BE2C (cell line): ENCODE data around the gene DCHS2.

Experiments
- DNase-seq: peaks from one replicate; pipeline ENCODE4 v3.0.0-alpha.2; 2020
- H3K27me3 ChIP-seq: fragments of 250-450 bp; sonication (Bioruptor Pico); 2 replicates; pipeline ENCODE4 v1.5.1; 2020; ENCODE audit warnings: mild to moderate bottlenecking
- H3K36me3 ChIP-seq: fragments of 250-450 bp; sonication (Bioruptor Pico); 2 replicates; pipeline ENCODE4 v1.5.1; 2020; ENCODE audit warnings: mild to moderate bottlenecking
- H3K4me1 ChIP-seq: fragments of 250-450 bp; sonication (Bioruptor Pico); 2 replicates; pipeline ENCODE4 v1.5.1; 2020
- H3K4me3 ChIP-seq: 2 replicates; pipeline ENCODE4 v1.5.1; 2011; ENCODE audit warnings: low read depth, low read length
- H3K9me3 ChIP-seq: fragments of 250-450 bp; sonication (Bioruptor Pico); 2 replicates; pipeline ENCODE4 v1.5.1; 2020
- TF ChIP-seq, protein P1 (sequence below): IDR thresholded peaks from 2 replicates; pipeline ENCODE4 v1.5.1; 2012; ENCODE audit warnings: mild to moderate bottlenecking, low read depth, low read length

The DCHS2 gene

GRCh38 chr4:154277172-154277571, 214.4 kb downstream of the DCHS2 start:
- no peak overlapping the region for H3K4me3 ChIP-seq
- no peaks in the 10 kb centered on the region; the same call in 1 of the 2 replicates for H3K27me3 ChIP-seq
- no peaks in the 10 kb centered on the region for H3K9me3 ChIP-seq
- DNase-seq: no peak
- no peaks in the 10 kb centered on the region for H3K36me3 ChIP-seq
- TF ChIP-seq, protein P1, sequence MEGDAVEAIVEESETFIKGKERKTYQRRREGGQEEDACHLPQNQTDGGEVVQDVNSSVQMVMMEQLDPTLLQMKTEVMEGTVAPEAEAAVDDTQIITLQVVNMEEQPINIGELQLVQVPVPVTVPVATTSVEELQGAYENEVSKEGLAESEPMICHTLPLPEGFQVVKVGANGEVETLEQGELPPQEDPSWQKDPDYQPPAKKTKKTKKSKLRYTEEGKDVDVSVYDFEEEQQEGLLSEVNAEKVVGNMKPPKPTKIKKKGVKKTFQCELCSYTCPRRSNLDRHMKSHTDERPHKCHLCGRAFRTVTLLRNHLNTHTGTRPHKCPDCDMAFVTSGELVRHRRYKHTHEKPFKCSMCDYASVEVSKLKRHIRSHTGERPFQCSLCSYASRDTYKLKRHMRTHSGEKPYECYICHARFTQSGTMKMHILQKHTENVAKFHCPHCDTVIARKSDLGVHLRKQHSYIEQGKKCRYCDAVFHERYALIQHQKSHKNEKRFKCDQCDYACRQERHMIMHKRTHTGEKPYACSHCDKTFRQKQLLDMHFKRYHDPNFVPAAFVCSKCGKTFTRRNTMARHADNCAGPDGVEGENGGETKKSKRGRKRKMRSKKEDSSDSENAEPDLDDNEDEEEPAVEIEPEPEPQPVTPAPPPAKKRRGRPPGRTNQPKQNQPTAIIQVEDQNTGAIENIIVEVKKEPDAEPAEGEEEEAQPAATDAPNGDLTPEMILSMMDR: no peak
- H3K4me1 ChIP-seq: no peaks in the 10 kb centered on the region

- no peak for DNase-seq
Observed at GRCh38 chr4:154276496-154276895, 215.1 kb downstream of the DCHS2 start.

DNA sequence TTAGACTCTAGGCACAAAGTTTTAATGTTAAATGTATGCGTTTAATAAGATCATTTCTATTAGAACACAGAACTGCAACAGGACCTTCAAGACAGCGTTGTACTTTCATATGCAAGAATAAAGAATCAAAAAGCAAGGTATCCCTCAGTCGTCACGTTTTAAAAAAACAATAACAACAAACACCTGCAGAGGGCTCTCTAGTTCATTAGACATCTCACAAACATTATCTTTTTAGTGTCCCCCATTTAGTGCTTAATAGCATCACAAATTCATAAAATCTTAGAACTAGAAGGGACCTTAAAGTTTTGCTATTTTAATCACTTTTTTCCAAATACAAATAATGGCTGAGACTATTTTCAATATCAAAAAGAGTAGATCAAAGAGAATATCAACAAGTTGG, 236.6 kb downstream of the DCHS2 start:
- Histone ChIP-seq H3K27me3 (no peaks in the 10 kb centered on the region), H3K36me3 (no peaks in the 10 kb centered on the region), H3K9me3 (no peaks in the 10 kb centered on the region), H3K4me3 (no peak overlapping the region), H3K4me1 (no peaks in the 10 kb centered on the region)
- TF ChIP-seq, protein P1: no peak; the same call in 1 of the 2 replicates
- no peak for DNase-seq

More at GRCh38 chr4:154276496-154276895, 215.1 kb downstream of the DCHS2 start:
- Histone ChIP-seq H3K4me1 (no peaks in the 10 kb centered on the region), H3K36me3 (no peaks in the 10 kb centered on the region), H3K9me3 (no peaks in the 10 kb centered on the region), H3K4me3 (no peak overlapping the region), H3K27me3 (no peaks in the 10 kb centered on the region; the same call in 1 of the 2 replicates)
- TF ChIP-seq, protein P1: no peak

DNA sequence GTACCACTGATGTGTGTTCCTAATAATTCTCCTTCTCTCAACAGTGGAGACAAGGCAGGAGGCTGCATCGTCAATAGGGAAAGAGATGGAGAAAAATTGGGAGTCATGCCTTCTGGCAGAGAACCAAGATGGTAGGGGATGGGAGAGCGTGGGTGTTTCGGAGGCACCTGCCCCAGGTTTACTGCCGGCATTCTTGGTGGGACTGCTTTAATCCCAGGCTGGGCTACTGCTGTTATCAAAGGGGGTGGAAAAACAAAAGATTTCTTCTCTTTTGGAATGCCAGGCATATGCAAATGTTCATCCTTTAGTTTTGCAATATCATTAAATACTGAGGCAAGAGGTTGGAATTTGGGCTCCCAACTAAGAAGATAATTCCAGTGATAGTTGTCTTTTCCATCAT, 257.0 kb downstream of the DCHS2 start:
- Histone ChIP-seq H3K36me3 (no peaks in the 10 kb centered on the region), H3K4me1 (no peaks in the 10 kb centered on the region), H3K9me3 (no peaks in the 10 kb centered on the region), H3K27me3 (no peaks in the 10 kb centered on the region), H3K4me3 (no peak overlapping the region)
- DNase-seq: no peak
- TF ChIP-seq, protein P1: no peak

GRCh38 chr4:154231806-154232478, 259.7 kb downstream of the DCHS2 start:
- TF ChIP-seq, protein P1: no peak

GRCh38 chr4:154230723-154231122, 260.9 kb downstream of the DCHS2 start:
- H3K4me1 ChIP-seq: no peaks in the 10 kb centered on the region
- H3K27me3 ChIP-seq: no peaks in the 10 kb centered on the region
- no peak for DNase-seq
- TF ChIP-seq, protein P1: no peak
- H3K9me3 ChIP-seq: no peaks in the 10 kb centered on the region
- H3K36me3 ChIP-seq: no peaks in the 10 kb centered on the region
- H3K4me3 ChIP-seq: no peak overlapping the region

More at GRCh38 chr4:154231806-154232478, 259.7 kb downstream of the DCHS2 start:
- no peaks in the 10 kb centered on the region for H3K9me3 ChIP-seq
- H3K4me1 ChIP-seq: no peaks in the 10 kb centered on the region
- no peak for DNase-seq
- H3K27me3 ChIP-seq: no peaks in the 10 kb centered on the region
- no peaks in the 10 kb centered on the region for H3K36me3 ChIP-seq
- no peak overlapping the region for H3K4me3 ChIP-seq
